Measurements from ENCODE around the gene KHK.

KHK gene

GRCh38 chr2:27086090-27086723, 365 bp upstream of the KHK start:
- TF ChIP-seq CTCF (IDR thresholded peaks at IDR 0.05; ENCODE audit: insufficient read depth, low read depth, low read length, missing control alignments): peak; percentile 84
- peak; percentile 97 for DNase-seq (ENCODE audit: low read depth)
- H3K4me3 ChIP-seq (ENCODE audit: low read depth, low read length): peak overlapping the region; percentile 79

- no peak for TF ChIP-seq CTCF (IDR thresholded peaks at IDR 0.05; ENCODE audit: insufficient read depth, low read depth, low read length, missing control alignments)
- no peak overlapping the region for H3K4me3 ChIP-seq (ENCODE audit: low read depth, low read length)
- DNase-seq (ENCODE audit: low read depth): no peak
These were observed 1.3 kb downstream of the KHK start for GRCh38 chr2:27087823-27088410.

GRCh38 chr2:27088634-27089033, 2.1 kb downstream of the KHK start:
- DNase-seq (ENCODE audit: low read depth): no peak
- no peak for TF ChIP-seq CTCF (IDR thresholded peaks at IDR 0.05; ENCODE audit: insufficient read depth, low read depth, low read length, missing control alignments)
- H3K4me3 ChIP-seq (ENCODE audit: low read depth, low read length): no peak overlapping the region

GRCh38 chr2:27089111-27089954, 2.8 kb downstream of the KHK start:
- no peak for TF ChIP-seq CTCF (IDR thresholded peaks at IDR 0.05; ENCODE audit: insufficient read depth, low read depth, low read length, missing control alignments)
- DNase-seq (ENCODE audit: low read depth): no peak
- no peak overlapping the region for H3K4me3 ChIP-seq (ENCODE audit: low read depth, low read length)

GRCh38 chr2:27091746-27092695, 5.4 kb downstream of the KHK start:
- H3K4me3 ChIP-seq (ENCODE audit: low read depth, low read length): no peak overlapping the region
- DNase-seq (ENCODE audit: low read depth): no peak
- TF ChIP-seq CTCF (IDR thresholded peaks at IDR 0.05; ENCODE audit: insufficient read depth, low read depth, low read length, missing control alignments): no peak

GRCh38 chr2:27092696-27093429, 6.3 kb downstream of the KHK start:
- no peak overlapping the region for H3K4me3 ChIP-seq (ENCODE audit: low read depth, low read length)
- TF ChIP-seq CTCF (IDR thresholded peaks at IDR 0.05; ENCODE audit: insufficient read depth, low read depth, low read length, missing control alignments): no peak
- no peak for DNase-seq (ENCODE audit: low read depth)
